GM04504 (cell line): ENCODE measurements around the gene KRTAP5-1.
"Not testable (repeated sequence)": the region's sequence is repeated elsewhere in the genome, so short reads cannot be mapped to it uniquely, and the experiment has no call there.

Experiments
- DNase-seq: peaks from one replicate; pipeline ENCODE4 v3.0.0-alpha.2; 2012; ENCODE audit warnings: low read depth

The KRTAP5-1 gene

DNA sequence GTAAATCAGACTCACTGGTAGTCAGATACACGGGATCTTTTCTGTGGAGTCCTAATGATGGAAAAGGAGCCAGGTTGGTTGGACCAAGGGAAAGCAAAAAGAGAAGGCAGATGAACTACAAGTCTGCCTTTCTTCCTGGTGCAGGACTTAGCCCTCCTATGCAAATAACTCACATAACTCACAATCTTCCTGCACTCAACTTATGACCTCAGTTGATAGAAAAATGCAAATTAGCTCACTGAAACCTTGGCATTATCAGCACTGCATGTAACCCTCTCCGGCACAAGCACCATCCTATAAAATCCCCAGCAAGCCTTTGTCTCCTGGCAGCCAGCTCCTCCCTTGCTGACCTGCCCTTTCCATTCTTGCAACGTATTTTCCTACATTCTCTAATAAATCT lies 16.6 kb upstream of the KRTAP5-1 start:
- not testable (repeated sequence) for DNase-seq

DNA sequence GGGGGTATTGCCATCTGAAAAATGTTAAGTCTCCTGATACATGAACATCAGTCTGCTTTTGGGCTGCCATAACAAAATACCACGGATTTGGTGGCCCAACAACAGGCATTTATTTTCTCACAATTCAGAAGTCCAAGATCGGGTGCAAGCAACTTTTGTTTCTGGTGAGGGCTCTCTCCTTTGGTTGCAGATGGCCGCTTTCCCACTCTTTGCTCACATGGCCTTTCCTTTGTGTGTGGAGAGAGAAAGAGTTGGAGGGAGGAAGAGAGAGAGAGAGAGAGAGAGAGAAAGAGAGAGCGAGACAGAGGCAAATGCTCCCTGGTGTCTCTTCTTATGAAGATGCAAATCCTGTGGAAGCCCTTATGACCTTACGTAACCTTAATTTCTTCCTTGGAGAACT lies 15.5 kb upstream of the KRTAP5-1 start:
- DNase-seq, result no peak

GRCh38 chr11:1598816-1599215 lies 13.7 kb upstream of the KRTAP5-1 start:
- no peak for DNase-seq

- not testable (repeated sequence) for DNase-seq
These were observed 13.3 kb upstream of the KRTAP5-1 start for GRCh38 chr11:1598406-1598805.

GRCh38 chr11:1597994-1598380 lies 12.9 kb upstream of the KRTAP5-1 start, which contains the start of gene KRTAP5-2:
Gene KRTAP5-2, minus strand, starts transcription at chr11:1598294. Its CDS starts 44 bp downstream, at chr11:1598250.
- DNase-seq, result no peak

DNA sequence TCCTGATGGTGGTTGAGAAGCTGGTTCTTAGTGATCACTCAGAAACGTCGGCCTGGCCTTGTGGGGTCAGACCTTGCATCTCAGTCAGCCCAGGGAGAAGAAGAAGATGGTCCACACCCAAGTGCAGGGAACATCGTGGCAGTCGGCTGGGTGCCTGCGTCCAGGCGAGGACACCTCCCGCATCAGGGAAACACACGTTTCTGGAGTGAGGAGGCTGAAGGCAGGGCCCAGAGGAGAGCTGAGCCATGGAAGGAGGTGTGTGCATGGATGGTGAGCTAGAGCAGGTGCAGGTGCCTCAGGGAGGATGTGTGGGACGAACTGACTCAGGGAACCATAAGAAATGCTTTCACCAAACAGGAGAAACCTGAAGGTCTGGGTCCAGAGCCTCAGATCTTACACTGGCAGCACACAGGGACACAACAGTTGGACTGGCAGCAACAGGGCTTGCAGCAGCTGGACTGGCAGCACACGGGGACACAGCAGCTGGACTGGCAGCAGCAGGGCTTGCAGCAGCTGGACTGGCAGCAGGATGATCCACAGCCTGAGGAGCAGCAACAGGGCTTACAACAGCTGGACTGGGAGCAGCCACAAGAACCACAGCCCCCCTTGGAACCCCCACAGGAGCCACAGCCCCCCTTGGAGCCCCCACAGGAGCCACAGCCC lies 12.4 kb upstream of the KRTAP5-1 start:
- no peak for DNase-seq

GRCh38 chr11:1596576-1597121 lies 11.6 kb upstream of the KRTAP5-1 start:
- not testable (repeated sequence) for DNase-seq

DNA sequence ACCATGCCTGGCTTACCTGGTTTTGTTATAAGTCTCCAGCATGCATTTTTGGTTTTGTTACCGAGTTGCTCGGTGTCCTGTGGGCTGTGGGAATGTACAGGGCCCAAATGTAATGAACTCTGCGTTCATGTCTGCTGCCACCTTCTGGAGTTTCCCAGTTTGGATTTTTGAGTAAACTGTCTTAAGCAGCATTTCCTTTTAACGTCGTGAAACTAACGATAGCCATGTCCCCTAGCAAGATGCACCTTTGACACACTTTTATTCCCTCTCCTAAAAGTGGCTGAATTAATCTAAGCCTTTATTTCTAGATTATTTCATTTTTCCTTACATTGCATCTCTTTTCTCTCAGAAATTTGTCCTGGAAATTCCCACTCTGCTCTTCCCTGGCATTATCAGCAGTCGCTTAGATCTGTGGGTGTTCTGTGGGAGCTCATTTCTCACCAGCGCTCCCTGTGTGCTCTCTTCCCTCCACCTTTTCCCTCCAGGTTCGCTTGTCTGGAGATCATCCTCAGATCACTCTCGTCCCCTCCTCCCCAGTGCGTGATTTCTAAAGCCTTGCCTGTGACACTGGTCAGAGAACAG lies 11.0 kb upstream of the KRTAP5-1 start:
- DNase-seq, result not testable (repeated sequence)

GRCh38 chr11:1592628-1593027 lies 7.5 kb upstream of the KRTAP5-1 start:
- DNase-seq, result no peak

DNA sequence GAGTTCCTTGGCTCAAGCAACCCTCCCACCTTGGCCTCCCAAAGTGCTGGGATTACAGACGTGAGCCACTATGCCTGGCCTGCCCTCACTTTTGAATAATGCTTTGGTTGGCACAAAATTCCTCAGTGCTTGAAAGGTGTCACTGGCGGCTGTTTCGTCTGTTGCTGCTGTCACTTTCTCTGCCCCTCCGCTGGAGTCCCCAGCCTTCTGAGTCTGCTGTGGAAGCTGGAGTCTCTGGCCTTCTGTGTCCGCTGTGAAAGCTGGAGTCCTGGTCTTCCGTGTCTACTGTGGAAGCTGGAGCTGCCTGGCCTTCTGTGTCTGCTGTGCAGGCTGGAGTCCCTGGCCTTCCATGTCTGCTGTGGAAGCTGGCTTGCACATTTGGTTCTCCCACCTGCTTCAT lies 4.9 kb upstream of the KRTAP5-1 start:
- no peak for DNase-seq

DNA sequence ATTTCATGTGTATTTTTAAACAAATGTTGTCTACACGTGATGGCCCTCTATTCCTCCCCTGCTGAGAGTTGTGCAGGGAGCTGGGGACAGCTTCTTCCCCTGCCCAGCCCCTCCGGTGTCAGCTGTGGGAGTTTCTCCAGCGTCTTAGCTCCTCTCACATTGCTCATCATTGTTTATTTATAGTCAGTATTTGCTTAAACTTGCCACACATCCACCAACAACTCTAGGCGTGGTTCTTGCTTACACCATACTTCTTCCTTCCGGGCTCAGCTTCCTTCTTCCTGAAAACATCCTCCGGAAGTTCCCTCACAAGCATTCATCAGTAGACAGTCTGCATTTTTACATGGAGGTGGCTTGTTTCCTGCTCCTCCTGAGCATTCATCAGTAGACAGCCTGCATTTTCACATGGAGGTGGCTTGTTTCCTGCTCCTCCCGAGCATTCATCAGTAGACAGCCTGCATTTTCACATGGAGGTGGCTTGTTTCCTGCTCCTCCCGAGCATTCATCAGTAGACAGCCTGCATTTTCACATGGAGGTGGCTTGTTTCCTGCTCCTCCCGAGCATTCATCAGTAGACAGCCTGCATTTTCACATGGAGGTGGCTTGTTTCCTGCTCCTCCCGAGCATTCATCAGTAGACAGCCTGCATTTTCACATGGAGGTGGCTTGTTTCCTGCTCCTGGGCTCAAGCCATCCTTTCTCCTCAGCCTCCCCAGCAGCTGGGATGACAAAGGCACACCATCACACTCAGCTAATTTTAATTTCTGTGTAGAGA lies 4.3 kb upstream of the KRTAP5-1 start:
- DNase-seq, result not testable (repeated sequence)

GRCh38 chr11:1586699-1587098 lies 1.6 kb upstream of the KRTAP5-1 start:
- DNase-seq, result no peak

- DNase-seq, result not testable (repeated sequence)
These were observed 2.2 kb downstream of the KRTAP5-1 start for GRCh38 chr11:1582909-1583308.

DNA sequence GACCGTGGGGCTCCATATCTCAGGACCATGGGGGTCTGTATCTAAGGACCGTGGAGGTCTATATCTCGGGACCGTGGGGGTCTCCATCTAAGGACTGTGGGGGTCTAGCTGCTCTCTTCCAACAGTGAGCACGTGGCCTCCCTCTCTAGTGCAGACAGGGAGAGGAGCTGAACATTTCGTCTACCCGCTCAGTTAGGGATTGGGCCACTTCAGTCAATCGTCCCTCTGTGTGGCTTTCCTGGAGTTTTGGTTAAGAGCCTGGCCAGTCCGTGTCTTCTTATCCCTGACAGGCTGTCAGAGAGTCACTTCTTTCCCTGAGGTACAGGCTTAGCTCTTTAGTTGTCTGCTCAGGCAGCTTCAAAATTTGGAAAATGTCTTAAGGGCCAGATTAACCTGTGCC lies 3.1 kb downstream of the KRTAP5-1 start:
- DNase-seq, result no peak

GRCh38 chr11:1576825-1577224 lies 8.3 kb downstream of the KRTAP5-1 start:
- DNase-seq, result no peak

DNA sequence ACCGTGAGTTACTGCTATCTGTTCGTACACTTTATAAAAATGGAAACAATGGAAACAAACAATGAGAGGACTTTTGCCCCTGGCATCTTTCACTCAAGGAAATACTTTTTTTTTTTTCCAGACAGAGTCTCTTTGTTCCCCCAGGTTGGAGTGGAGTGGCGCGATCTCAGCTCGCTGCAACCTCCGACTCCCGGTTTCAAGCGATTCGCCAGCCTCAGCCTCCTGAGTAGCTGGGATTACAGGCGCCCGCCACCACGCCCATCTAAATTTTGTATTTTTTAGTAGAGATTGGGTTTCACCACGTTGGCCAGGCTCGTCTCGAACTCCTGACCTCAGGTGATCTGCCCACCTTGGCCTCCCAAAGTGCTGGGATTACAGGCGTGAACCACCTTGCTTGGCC lies 9.3 kb downstream of the KRTAP5-1 start:
- not testable (repeated sequence) for DNase-seq

DNA sequence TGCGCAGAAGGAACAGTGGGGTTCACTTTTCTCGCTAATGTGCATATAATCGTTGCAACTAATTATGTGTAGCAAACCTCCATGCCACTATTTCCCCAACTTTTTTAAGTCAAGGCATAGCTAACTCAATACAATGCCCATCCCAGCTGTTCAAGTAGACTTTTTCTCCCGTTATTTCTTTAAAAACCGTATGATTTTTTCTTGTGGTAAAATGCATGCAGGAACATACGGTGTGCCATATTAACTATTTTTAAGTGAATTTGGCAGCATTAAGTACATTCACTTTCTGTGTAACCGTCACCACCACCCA lies 10.2 kb downstream of the KRTAP5-1 start:
- DNase-seq, result no peak

DNA sequence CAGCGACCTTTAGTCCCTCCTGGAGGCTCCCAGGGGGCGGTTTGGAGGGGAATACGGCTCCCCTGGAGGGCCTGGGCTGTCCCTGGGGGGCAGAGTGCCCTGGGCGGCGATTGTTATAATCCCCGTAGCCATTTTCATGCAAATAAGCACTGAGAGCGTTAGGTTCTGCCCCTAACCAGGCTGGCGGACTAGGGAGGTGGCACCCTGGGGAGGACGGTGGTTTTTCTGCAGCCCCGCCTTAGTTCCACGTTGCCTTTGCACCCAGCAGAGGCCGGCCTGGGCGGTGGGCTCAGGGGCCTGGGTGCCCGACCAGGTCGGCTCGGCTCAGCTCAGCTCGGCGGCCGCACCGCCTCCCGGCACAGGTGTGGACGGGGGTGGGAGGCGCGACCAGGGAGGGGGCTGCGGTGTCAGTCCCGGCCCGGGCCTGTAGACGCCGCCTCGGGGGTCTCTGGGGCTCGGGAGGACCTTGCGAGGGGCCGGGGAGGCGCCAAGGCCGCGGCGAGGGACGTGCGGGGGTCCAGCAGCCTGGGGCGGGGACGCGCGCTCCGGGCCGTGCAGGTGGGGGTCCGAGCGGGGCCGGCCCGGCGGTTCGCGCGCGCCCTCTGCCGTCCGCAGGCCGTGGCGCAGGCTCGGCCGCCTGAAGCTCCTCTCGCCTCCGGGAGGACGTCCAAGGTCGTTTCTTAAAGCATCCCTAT lies 10.7 kb downstream of the KRTAP5-1 start:
- no peak for DNase-seq

GRCh38 chr11:1573903-1574237 lies 11.2 kb downstream of the KRTAP5-1 start:
- no peak for DNase-seq

GRCh38 chr11:1573077-1573902 lies 11.8 kb downstream of the KRTAP5-1 start:
- DNase-seq, result no peak

DNA sequence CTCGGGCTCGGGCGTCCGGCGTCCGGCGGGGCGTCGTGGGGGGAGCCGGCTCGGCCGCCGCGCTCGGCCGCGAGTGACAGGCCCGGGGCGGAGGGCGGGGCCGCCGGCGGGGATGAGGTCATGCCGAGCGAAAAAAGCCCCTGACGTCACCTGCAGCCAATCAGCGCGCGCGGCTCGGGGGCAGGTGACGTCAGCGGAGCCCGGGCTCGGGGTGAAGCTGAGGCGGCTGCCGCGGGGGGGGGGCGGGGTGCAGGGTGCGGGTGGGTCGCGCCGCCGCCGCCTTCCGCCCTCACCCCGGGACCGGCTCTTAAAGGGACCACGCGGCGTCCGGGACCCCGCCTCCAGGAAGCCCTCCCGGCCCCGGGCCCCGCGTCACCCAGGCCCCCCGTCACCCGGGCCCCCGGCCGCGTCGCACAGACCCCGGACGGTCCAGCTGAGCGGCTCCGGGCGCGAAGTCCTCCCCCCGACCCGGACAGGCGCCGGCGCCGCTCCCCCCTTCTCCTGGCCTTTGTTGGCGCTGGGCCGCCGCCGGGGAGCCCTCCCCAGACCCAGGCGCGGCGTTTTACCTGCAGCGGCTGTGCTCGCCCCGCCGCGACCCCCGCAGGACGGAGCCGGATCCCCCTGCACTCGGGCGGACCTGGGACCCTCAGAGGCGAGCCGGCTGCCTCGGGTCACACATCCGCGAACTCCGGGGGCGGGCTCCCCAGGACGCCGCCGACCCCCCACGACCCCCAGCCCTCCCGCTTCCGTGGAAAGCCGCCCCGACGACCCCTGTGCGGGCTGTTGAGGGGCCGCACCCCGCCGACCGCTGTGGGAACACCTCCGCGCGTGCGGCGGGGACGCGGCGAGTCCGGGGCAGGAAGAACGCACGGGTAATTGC lies 12.6 kb downstream of the KRTAP5-1 start, which contains the start of gene DUSP8:
Gene DUSP8 (minus strand): TSS at position 75 of the 880 bp plus-strand sequence. CDS start 6,445 bp downstream, outside the sequence.
- peak; percentile 56 for DNase-seq
